Measurements from ENCODE around the gene SWSAP1.

The SWSAP1 gene

DNA sequence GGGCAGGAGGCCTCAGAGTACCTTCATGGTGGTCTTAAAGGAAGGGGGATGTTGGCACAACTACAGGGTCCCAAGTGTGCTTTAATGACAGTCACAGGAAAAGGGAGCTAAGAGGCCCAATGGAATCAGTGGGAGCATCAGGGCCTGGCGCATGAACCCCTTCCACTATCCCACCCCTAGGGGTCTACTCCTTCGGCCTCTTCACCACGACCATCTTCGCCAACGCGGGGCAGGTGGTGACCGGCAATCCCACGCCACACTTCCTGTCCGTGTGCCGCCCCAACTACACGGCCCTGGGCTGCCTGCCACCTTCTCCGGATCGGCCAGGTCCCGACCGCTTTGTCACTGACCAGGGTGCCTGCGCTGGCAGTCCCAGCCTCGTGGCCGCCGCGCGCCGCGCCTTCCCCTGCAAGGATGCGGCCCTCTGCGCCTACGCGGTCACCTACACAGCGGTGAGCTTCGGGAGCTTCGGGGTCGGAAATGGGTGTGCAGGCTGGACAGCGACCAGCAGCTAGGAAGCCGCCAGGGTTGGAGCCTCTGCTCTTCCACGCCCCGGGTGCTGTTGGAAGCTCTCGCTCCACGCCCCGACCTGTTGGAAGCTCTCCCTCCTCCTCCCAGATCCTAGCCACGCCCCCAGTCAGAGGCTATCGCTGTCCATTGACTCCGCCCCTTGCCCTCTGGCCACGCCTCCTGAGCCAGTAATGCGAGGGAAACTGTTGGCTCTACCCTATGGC lies 13.3 kb upstream of the SWSAP1 start:
- Histone ChIP-seq H3K4me3 (ENCODE audit: low read depth, low read length) (no peak overlapping the region), H3K4me2 (ENCODE audit: low read length) (no peak overlapping the region), H3K9ac (no peak overlapping the region), H2AFZ (no peak overlapping the region), H3K9me3 (ENCODE audit: control insufficient read depth, low read length) (no peaks in the 10 kb centered on the region), H3K79me2 (no peaks in the 10 kb centered on the region), H3K4me1 (no peaks in the 10 kb centered on the region), H3K27ac (no peak overlapping the region), H3K36me3 (ENCODE audit: control insufficient read depth, insufficient read depth, low read length) (no peaks in the 10 kb centered on the region), H3K27me3 (ENCODE audit: control insufficient read depth, insufficient read depth, low read length) (no peaks in the 10 kb centered on the region)
- TF ChIP-seq, protein P1, sequence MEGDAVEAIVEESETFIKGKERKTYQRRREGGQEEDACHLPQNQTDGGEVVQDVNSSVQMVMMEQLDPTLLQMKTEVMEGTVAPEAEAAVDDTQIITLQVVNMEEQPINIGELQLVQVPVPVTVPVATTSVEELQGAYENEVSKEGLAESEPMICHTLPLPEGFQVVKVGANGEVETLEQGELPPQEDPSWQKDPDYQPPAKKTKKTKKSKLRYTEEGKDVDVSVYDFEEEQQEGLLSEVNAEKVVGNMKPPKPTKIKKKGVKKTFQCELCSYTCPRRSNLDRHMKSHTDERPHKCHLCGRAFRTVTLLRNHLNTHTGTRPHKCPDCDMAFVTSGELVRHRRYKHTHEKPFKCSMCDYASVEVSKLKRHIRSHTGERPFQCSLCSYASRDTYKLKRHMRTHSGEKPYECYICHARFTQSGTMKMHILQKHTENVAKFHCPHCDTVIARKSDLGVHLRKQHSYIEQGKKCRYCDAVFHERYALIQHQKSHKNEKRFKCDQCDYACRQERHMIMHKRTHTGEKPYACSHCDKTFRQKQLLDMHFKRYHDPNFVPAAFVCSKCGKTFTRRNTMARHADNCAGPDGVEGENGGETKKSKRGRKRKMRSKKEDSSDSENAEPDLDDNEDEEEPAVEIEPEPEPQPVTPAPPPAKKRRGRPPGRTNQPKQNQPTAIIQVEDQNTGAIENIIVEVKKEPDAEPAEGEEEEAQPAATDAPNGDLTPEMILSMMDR (IDR thresholded peaks at IDR 0.05): no peak

- Histone ChIP-seq H3K9ac (no peak overlapping the region), H2AFZ (no peak overlapping the region), H3K27ac (no peak overlapping the region), H3K79me2 (no peaks in the 10 kb centered on the region), H3K27me3 (ENCODE audit: control insufficient read depth, insufficient read depth, low read length) (no peaks in the 10 kb centered on the region), H3K4me2 (ENCODE audit: low read length) (no peak overlapping the region), H3K36me3 (ENCODE audit: control insufficient read depth, insufficient read depth, low read length) (no peaks in the 10 kb centered on the region), H3K4me1 (no peaks in the 10 kb centered on the region), H3K9me3 (ENCODE audit: control insufficient read depth, low read length) (no peaks in the 10 kb centered on the region), H3K4me3 (ENCODE audit: low read depth, low read length) (no peak overlapping the region)
- TF ChIP-seq, protein P1 (IDR thresholded peaks at IDR 0.05): no peak
Measured at GRCh38 chr19:11361771-11362731, 12.4 kb upstream of the SWSAP1 start.

GRCh38 chr19:11363881-11364280 lies 10.6 kb upstream of the SWSAP1 start:
- Histone ChIP-seq H3K79me2 (no peaks in the 10 kb centered on the region), H3K9me3 (ENCODE audit: control insufficient read depth, low read length) (no peaks in the 10 kb centered on the region), H3K27me3 (ENCODE audit: control insufficient read depth, insufficient read depth, low read length) (no peaks in the 10 kb centered on the region), H2AFZ (no peak overlapping the region), H3K9ac (no peak overlapping the region), H3K36me3 (ENCODE audit: control insufficient read depth, insufficient read depth, low read length) (no peaks in the 10 kb centered on the region), H3K4me1 (no peaks in the 10 kb centered on the region), H3K27ac (no peak overlapping the region), H3K4me2 (ENCODE audit: low read length) (no peak overlapping the region), H3K4me3 (ENCODE audit: low read depth, low read length) (no peak overlapping the region)
- TF ChIP-seq, protein P1 (IDR thresholded peaks at IDR 0.05): no peak

DNA sequence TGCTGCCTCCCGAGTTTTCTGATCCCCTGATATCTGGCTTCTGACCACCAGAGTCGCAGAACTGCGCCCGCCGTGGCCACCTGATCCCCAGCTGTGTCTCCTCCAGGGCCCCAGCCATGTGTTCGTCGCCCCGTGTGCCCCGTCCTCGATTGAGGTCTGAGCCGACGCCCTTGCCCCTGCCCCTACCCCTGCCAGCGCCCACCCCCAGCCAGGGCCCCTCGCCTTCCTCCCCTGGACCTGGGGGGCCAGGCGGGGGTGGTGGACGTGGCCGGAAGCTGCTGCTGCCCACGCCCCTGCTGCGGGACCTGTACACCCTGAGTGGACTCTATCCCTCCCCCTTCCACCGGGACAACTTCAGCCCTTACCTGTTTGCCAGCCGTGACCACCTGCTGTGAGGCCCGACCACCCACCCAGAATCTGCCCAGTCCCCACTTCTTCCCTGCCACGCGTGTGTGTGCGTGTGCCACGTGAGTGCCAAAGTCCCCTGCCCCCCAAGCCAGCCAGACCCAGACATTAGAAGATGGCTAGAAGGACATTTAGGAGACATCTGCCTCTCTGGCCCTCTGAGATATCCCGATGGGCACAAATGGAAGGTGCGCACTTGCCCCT lies 10.1 kb upstream of the SWSAP1 start:
- Histone ChIP-seq H3K4me3 (ENCODE audit: low read depth, low read length) (no peak overlapping the region), H3K27ac (no peak overlapping the region), H3K36me3 (ENCODE audit: control insufficient read depth, insufficient read depth, low read length) (no peaks in the 10 kb centered on the region)

More for the DNA sequence above, 10.1 kb upstream of the SWSAP1 start:
- H3K27me3 ChIP-seq (ENCODE audit: control insufficient read depth, insufficient read depth, low read length): no peaks in the 10 kb centered on the region
- no peak overlapping the region for H3K9ac ChIP-seq
- H3K79me2 ChIP-seq: no peaks in the 10 kb centered on the region
- no peak overlapping the region for H3K4me2 ChIP-seq (ENCODE audit: low read length)
- TF ChIP-seq, protein P1 (IDR thresholded peaks at IDR 0.05): no peak
- H3K9me3 ChIP-seq (ENCODE audit: control insufficient read depth, low read length): no peaks in the 10 kb centered on the region
- H3K4me1 ChIP-seq: no peaks in the 10 kb centered on the region
- H2AFZ ChIP-seq: no peak overlapping the region
